ENCODE data around the gene PSME3IP1.

PSME3IP1 gene

GRCh38 chr16:57108432-57108831 is 77.4 kb downstream of the PSME3IP1 start:
- H3K4me3 ChIP-seq (ENCODE audit: low read depth, low read length) = no peak overlapping the region
- no peak for DNase-seq (ENCODE audit: low read depth)
- no peak for TF ChIP-seq CTCF (IDR thresholded peaks at IDR 0.05; ENCODE audit: control insufficient read depth, extremely low read depth, insufficient read depth)

- DNase-seq (ENCODE audit: low read depth) = no peak
- TF ChIP-seq CTCF (IDR thresholded peaks at IDR 0.05; ENCODE audit: control insufficient read depth, extremely low read depth, insufficient read depth) = no peak
- no peak overlapping the region for H3K4me3 ChIP-seq (ENCODE audit: low read depth, low read length)
Measured at GRCh38 chr16:57107321-57107922, 78.4 kb downstream of the PSME3IP1 start.

GRCh38 chr16:57106767-57107166 is 79.1 kb downstream of the PSME3IP1 start:
- H3K4me3 ChIP-seq (ENCODE audit: low read depth, low read length) = no peak overlapping the region
- no peak for TF ChIP-seq CTCF (IDR thresholded peaks at IDR 0.05; ENCODE audit: control insufficient read depth, extremely low read depth, insufficient read depth)
- DNase-seq (ENCODE audit: low read depth) = no peak

GRCh38 chr16:57105184-57105583 is 80.7 kb downstream of the PSME3IP1 start:
- no peak for DNase-seq (ENCODE audit: low read depth)
- no peak for TF ChIP-seq CTCF (IDR thresholded peaks at IDR 0.05; ENCODE audit: control insufficient read depth, extremely low read depth, insufficient read depth)
- no peak overlapping the region for H3K4me3 ChIP-seq (ENCODE audit: low read depth, low read length)

GRCh38 chr16:57104706-57105105 is 81.1 kb downstream of the PSME3IP1 start:
- TF ChIP-seq CTCF (IDR thresholded peaks at IDR 0.05; ENCODE audit: control insufficient read depth, extremely low read depth, insufficient read depth) = no peak
- no peak overlapping the region for H3K4me3 ChIP-seq (ENCODE audit: low read depth, low read length)
- no peak for DNase-seq (ENCODE audit: low read depth)

GRCh38 chr16:57102888-57103851 is 82.7 kb downstream of the PSME3IP1 start:
- no peak for DNase-seq (ENCODE audit: low read depth)
- no peak overlapping the region for H3K4me3 ChIP-seq (ENCODE audit: low read depth, low read length)
- no peak for TF ChIP-seq CTCF (IDR thresholded peaks at IDR 0.05; ENCODE audit: control insufficient read depth, extremely low read depth, insufficient read depth)
